KBM-7 (cell line): ENCODE measurements around the gene REV3L.
A peak's percentile ranks its signal among the peaks of the same experiment; 100 is the strongest.

ENCODE experiments used
- DNase-seq: peaks from one replicate; pipeline ENCODE4 v3.0.0-alpha.2; 2015
- in situ Hi-C: fragments of 300-500 bp; cut with MboI; formaldehyde crosslinking; loops from 2 replicates; pipeline ENCODE4 v1.14.3; 2020; ENCODE audit warnings: low sequenced_read_pairs, low pct_unique_long_range_greater_than_20kb, mixed read lengths

REV3L gene

DNA sequence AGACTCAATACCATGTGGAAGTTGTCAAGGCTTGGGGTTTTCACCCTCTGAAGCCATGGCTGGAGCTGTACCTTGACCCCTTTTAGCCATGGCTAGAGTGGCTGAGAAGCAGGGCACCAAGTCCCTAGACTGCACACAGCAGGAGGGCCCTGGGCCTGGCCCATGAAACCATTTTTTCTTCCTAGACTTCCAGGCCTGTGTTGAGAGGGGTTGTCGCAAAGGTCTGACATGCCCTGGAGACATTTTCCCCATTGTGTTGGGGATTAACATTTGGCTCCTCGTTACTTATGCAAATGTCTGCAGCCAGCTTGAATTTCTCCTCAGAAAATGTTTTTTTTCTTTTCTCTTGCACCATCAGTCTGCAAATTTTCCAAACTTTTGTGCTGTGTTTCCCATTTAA is 199.3 kb downstream of the REV3L start:
- DNase-seq, result no peak
- in situ Hi-C loops, result no loop called here

DNA sequence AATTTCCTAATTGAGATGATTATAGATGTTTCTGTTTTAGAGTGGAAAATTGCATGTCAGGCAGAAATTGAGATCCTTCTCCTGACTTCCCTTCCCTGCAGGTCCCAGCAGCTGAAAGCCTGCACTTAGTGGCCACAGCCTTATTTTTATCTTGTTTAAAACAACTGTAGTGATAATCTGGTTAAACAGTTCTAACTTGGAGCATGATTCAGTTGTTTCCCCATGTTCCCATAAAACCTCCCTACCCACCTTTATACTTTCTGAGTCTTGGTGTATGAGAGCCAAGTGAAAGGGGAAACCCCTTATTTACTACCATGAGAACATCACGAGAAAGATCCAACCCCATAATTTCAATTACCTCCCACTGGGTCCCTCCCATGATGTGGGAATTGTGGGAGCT is 200.5 kb downstream of the REV3L start:
- in situ Hi-C loops, result no loop called here
- DNase-seq, result no peak

DNA sequence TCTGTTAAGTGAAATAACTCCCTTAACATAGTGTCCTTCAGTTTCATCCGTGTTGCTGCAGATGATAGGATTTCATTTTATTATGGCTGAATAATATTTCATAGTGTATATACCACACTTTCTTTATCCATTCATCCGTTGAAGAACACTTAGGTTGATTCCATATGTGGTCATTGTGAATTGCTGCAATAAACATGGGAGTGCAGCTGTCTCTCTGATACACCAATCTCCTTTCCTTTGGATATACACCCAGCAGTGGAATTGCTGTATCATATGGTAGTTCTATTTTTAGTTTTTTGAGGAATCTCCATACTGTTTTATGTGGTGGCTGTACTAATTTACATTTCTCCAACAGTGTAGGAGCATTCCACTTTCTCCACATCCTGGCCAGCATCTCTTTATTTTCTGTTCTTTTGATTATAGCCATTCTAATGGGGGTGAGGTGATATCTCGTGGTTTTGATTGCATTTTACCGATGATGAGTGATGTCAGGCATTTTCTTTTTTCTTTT is 202.5 kb downstream of the REV3L start:
- in situ Hi-C loops, result no loop called here
- no peak for DNase-seq

DNA sequence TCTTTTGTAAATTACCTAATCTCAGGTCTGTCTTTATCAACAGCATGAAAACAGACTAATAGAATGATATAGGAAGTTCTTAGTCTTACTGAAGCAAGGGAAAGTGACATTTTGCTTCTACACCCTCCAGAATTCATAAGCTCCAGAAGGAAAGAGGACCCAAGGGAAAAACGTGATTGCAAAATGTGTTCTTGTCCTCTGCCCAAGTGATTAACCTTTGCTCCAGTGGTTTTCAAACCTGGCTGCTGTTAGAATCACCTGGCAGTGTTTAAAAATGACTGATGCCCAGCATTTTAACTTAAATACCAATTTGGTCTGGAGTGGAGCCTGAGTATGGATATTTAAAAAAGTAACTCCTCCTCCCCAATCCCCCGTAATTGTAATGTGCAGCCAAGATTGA is 204.3 kb downstream of the REV3L start:
- in situ Hi-C loops, result no loop called here
- DNase-seq, result no peak

DNA sequence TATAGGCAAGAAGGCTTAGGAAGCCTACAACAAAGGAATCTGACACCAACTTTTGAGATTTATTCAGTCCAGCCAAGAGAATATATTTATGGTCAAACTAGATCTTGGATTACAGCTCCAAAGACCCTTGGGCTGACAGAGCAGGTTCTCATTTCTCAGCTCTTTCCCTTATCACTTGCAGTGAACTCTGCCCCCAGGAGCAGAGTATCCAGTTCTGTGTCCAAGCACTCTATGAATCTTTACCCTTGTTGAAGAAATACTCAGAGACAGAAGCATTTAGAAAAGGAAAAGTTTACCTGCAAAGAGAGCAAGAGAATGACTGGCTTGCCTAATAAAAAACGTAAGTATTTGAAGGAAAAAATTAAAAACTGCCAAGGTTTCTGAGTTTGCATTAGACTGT is 205.2 kb downstream of the REV3L start:
- DNase-seq, result no peak
- in situ Hi-C loops, result no loop called here

DNA sequence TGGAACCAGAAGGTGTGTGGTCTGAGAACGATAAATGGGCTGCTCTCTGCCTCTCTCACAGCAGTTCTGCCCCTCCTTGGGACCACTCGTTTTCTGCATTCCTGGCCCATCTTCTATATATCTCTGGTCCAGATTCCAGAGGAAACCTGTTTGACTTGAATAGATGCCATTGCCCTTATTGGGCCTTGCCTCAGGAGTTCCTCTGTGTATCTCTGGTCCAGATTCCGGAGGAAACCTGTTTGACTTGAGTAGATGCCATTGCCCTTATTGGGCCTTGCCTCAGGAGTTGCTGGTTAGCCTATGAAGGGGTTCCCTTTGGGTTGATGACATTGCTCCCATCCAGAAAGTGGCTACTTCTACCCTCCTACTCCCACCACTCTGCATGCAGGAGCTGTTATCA is 206.3 kb downstream of the REV3L start:
- in situ Hi-C loops, result no loop called here
- DNase-seq, result no peak

DNA sequence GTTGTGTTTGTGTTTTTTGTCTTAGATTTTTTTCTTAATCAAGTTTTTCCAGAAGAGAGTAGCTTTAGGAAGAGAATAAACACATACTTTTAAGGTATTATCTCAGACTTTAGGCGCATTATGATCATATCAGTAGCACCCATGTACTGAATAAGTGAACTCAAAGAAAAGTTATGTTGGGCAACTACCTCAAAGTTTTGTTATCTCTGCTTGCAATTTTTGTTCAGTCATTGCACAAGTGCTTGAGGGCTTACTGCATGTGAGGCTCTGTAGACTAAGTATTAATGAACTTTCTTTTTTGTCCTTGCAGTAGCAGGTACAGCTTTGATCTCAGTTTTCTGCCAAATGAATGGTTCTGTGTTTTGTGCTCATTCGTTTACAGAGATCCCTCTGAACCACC is 206.7 kb downstream of the REV3L start:
- no peak for DNase-seq

DNA sequence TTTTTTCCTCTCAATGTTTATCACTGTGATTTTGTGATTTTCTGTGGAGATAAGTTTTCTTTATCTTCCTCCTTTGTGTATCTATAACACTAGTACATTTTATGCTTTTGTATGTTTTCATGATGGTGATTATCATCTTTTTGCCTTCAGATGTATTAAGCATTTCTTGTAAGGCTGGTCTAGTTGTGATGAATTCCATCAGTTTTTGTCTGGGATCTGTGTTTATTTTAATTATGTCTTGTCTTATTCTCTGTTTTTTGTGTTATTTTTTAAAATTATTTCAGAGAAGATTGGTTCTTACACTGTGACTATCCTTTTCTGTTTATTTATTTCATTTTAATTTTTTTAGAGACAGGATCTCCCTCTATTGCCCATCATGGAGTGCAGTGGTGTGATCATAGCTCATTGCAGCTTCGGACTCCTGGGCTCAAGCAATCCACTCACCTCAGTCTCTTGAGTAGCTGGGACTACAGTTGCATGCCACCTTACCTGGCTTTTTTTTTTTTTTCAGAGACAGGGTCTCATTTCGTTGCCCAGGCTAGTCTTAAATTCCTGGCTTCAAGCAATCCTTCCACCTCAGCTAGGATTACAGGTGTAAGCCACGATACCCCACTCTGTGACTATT is 208.3 kb downstream of the REV3L start:
- in situ Hi-C loops, result no loop called here
- DNase-seq, result no peak

More for the DNA sequence above, 206.7 kb downstream of the REV3L start:
- in situ Hi-C loops, result no loop called here

DNA sequence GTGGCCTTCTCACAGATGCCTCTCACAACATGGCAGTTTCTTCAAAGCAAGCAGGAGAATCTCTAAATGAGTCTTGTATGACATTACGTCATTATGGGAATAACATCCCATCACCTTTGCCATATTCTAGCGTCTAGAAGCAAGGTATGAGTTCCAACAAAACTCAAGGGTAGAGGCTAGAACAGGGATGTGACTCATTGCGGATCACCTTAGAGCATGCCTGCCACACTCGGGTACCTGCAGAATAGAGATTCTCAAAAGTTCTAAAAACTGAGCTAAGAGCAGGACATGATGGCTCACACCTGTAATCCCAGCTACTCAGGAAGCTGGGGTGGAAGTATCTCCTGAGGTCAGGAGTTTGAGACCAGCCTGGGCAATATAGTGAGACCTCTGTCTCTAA is 212.9 kb downstream of the REV3L start:
- in situ Hi-C loops, result no loop called here
- DNase-seq, result no peak

DNA sequence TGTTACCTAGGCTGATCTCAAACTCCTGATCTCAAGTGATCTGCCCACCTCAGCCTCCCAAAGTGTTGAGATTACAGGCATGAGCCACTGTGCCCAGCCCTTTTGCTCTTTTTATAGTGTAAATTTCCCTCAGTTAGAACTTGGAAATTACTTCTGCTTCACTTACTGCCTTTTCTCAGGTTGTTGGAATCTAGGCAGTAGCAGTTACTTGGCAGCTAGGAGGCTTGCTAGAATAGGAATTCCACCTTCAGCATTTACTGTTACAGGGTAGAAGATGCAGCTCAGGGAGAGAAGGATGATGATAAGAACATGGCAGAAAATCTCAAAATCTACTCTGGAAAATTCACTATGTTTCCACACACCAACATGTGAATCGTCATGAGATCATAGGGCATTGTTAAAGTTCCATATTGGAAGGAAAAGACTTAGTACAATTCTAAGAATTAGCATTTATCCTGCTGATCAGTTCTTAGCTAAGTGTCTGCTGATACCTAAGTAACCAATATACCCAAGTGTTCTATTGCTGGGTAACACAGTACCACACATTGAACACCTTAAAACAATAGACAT is 213.5 kb downstream of the REV3L start:
- DNase-seq, result no peak

DNA sequence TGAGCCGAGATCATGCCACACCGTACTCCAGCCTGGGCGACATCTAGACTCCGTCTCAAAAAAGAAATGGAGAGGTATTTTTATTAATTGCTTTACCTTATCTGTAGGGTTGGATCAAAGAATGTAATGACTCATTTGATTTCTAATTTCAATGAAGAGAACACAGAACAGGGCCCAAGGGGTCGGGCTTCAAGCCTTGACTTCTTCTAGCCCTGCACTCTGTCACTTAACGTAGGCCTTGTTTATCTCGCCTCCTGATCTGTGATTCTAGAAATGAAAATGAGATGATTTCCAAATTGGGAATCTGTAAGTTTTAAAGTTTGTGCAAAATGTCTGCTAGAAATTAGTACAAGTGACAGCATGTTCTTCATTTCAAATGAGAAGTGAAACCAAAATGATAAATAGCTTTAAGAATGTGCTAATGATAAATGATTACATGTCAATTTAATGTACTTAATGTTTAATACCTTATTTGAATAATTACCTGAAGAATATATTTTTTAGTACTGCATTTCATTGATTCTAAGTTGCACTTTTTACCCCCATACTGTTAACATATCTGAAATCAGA is 215.2 kb downstream of the REV3L start:
- no peak for DNase-seq
- in situ Hi-C loops, result no loop called here

More for the DNA sequence above, 213.5 kb downstream of the REV3L start:
- in situ Hi-C loops, result no loop called here

DNA sequence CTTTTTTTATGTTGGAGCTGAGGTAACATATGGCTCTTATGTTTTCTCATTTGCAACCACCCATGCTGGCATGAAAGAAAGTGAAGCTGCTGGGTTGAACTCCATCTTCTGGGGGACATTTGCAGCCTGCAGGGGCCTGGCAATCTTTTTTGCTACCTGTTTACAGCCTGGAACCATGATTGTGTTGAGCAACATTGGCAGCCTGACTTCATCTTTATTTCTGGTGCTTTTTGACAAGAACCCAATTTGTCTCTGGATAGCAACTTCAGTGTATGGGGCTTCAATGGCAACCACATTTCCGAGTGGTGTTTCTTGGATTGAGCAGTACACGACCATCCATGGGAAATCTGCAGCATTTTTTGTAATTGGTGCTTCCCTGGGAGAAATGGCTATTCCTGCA is 216.7 kb downstream of the REV3L start:
- no peak for DNase-seq
- in situ Hi-C loops, result no loop called here

DNA sequence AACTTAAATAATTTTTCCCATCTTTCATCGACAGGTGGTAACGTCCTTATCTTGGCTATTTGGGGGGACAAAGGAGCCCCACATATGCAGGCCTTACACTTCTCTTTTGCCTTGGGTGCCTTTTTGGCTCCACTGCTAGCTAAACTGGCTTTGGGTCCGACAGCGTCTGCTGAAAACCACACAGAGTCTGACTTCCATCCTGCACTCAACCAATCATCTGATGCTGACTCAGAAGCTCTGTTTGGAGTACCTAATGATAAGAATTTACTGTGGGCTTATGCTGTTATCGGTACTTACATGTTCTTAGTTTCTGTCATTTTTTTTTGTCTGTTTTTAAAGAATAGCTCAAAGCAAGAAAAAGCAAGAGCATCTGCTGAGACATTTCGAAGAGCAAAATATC is 217.2 kb downstream of the REV3L start:
- in situ Hi-C loops, result no loop called here
- no peak for DNase-seq

DNA sequence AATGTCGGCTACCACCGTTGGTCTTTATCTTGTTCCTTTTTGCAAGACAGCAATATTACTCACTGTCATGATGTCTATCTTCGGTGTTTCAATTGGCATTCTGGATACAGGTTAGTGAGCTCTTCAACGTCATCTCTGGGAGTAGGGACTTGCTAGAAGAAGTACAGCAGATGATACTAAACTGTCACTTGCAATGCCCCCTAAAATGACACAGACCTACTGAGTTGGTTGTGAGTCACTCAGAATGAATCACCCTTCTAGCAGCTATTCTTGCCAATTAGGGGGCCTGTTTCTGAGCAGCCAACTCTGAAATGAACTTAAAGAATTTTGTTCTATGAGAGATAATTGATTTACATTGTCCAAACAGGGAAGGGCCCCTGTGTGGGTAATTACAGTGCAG is 219.2 kb downstream of the REV3L start:
- no peak for DNase-seq
- in situ Hi-C loops, result no loop called here

DNA sequence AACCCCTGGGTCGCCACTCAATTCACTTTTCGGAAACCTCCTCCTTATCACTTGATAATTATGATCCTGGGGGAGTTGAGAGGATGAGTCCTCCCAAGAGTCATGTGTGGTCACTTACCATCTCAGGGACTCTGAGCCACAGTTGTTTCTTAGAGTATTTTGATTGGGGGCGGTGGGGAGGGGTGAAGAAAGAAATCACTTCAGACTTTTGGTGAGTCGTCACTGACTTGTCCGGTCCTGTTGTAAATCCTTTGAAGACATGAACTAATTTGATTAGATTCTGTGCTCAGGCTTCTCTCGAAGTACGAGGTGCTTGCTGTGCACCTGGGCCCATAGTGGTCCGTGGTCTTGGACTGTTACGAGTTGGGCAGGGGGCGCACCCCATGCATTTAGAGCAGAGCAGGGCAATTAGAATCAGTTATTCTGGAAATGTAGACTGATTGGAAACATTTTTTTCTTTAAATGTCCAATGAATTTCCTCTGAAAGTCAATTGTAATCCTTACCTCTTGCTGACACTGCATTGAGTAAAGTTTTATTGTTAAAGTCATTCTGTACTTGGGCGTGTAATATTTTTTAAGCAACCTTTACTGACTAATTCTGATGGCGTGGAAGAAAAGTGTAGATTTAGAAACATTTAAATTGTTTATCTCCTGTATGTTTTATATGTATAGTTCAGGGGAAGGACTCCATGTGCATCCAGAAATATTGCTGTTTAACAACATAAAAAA is 222.3 kb downstream of the REV3L start:
- DNase-seq, result peak; percentile 34
- in situ Hi-C loops, result no loop called here

DNA sequence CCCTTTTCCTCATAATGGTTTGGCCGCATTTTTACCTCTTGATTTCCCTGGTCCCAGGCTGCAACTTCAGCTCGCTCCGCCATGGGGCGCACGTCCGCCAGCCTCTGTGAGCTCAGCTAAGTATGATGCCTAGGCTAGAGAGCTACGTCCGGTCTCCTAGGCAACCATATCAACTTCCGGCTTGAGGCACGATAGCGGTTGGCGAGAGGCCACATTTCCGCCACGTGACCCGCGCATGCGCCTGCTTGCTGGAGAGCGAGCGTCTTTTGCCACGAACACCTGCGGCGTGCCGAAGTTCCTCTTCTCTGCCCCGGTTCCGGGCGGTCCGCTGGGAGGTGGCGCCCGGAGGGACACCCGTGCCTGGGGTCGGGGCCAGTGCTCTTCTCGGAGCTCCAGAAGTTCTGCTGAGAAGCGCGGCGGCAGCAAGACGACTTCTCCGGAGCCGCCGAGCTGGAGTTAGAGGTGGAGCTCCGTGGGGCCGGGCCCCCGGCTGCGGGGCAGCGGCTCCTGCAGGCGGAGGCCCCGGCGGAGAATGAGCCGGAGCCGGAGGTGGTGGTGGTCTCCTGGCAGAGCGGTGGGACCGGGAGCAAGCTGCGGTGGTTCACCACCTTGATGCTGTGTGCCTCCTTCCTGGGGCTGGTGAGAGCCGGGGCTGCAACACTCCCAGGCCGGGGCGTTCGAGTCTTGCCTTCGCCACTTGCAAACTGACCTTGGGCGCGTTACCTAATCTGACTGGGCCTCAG is 223.8 kb downstream of the REV3L start:
- peak; percentile 99 for DNase-seq
- in situ Hi-C loops, result no loop called here

DNA sequence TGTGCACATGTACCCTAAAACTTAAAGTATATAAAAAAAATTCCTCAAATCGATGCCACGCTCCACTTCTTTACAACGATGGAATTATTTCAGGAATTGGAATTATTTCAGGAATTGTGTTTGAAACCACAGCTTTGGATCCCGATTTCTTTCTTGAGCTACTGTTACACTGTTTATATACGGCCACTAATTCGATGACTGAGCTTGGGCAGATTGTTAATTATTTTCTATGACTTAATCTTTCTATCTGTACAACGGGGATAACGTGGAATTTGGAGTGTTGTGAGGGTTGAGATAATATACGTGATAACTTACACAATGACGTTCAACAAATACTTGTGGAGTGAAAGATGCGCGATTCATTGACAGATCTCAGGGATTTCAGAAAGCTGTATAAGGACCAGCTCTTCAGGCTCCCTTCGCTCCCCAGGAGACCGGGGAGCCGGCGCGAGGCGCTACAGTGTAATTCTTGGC is 224.4 kb downstream of the REV3L start:
- in situ Hi-C loops, result no loop called here

DNA sequence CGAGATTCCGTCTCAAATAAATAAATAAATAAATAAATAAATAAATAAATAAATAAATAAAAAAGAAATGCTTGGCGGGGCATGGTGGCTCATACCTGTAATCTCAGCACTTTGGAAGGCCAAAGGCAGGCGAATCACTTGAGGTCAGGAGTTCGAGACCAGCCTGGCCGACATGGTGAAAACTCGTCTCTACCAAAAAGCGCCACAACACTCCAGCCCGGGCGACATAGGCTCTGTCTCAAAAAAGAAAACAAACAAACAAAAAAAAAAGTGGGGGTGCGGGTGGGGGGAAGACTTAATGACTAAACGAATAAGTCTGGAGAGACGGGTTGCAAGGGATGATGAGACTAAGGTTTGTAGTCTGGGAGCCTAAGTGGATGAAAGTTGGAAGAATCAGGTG is 225.0 kb downstream of the REV3L start:
- DNase-seq, result no peak
- in situ Hi-C loops, result no loop called here

More for the DNA sequence above, 224.4 kb downstream of the REV3L start:
- DNase-seq, result no peak

DNA sequence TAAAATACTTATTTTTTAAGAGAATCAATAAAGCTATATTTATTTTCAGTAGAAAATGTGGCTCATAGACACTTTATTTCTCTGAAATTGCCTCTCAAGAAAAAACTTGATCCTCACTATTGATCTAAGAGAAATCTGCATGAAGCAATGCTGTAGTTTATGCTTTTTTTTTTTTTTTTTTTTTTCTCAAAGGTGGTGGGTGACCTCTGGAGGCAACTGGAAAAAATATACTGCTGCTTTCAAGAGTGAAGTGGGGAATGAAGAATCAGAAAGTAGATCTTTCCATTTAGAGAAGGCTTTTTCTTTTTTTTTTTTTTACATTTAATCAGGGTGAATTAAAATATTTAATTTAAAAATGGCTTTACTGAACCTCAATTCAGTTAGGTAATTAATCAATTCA is 226.4 kb downstream of the REV3L start:
- peak; percentile 39 for DNase-seq
- in situ Hi-C loops, result no loop called here
